Measurements from ENCODE around the gene TRIM71. TPM values are rescaled to one million over a fixed set of nuclear protein-coding genes. Genes with fewer than 3 reads are reported as not detected.

The TRIM71 gene
- total and polyA plus RNA-seq, 2 experiments from 2014 or later, result under 0.01 to 0.03 TPM

DNA sequence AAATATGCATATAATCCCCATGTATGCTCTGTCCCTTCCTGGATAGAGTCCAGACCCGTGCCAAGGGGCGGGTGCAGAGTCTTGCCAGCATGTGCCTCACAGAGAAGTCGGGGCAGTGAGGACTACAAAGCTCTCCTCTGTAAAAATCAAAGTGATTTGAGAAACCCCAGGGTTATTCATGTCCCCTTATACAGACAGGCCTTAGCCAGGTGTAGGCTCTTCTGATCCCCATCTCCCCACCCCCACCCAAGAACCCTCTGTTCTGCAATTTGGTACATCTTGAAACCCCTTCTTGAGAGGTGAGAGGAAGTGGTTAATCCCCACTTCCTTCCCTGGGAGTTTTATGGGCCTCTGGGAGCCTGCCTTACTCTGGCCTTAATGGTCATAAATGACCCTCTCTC lies 24.7 kb downstream of the TRIM71 start:
- no peak overlapping the region for H3K4me2 ChIP-seq (ENCODE audit: unreplicated experiment)

DNA sequence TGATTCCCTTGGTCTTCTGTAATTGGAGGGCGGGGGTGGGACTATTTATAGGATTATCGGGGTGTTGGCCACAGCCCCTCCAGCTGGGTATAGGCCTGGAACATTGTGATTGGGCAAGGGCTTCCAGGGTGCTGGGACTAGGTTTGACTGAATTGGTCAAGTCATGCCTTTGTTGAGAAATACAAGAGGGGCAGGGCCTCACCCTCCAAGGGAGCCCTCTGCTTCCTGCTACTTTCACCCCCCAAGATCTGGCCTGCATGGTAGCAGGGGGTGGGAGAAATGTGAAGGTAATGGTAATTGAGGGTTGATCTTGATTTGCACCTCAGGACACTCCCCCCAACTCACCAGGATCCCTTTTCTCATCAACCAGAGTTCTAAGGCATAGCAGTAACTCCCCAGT lies 25.2 kb downstream of the TRIM71 start:
- 3% methylated on average over 2 of the region's 2 CpGs; no CpG with 5 or more reads in 1 of the 2 experiments for WGBS, 2 experiments (ENCODE audit: low coverage in 1 of 2, low lambda C conversion rate in 2 of 2, missing lambda C conversion rate in 2 of 2)
- in situ Hi-C loops (cut with MboI), result no loop called here

More for the DNA sequence above, 24.7 kb downstream of the TRIM71 start:
- Histone ChIP-seq H4K20me1 (ENCODE audit: insufficient read depth) (no peaks in the 10 kb centered on the region), H3K4me1 (ENCODE audit: insufficient read depth) (no peaks in the 10 kb centered on the region), H2AFZ (no peak overlapping the region), H3K36me3 (ENCODE audit: low read depth) (no peaks in the 10 kb centered on the region), H3K79me2 (ENCODE audit: insufficient read depth) (no peaks in the 10 kb centered on the region), H3K27me3 (replicated peaks; ENCODE audit: insufficient read depth) (peaks cover 6% of the 10 kb centered on the region), H3K27ac (no peak overlapping the region), H3F3A (ENCODE audit: insufficient read depth) (no peaks in the 10 kb centered on the region), H3K9me3 (ENCODE audit: low read depth) (no peaks in the 10 kb centered on the region), H3K4me3 (no peak overlapping the region), H3K9ac (no peak overlapping the region), H3K9me2 (ENCODE audit: insufficient read depth) (no peaks in the 10 kb centered on the region)
- DNase-seq, result no peak
- 44 to 48% methylated on average over 3 of the region's 3 CpGs for WGBS, 2 experiments (ENCODE audit: low coverage in 1 of 2, low lambda C conversion rate in 2 of 2, missing lambda C conversion rate in 2 of 2)
- in situ Hi-C loops (cut with MboI), result no loop called here
- TF ChIP-seq EZH2 (IDR thresholded peaks at IDR 0.05; ENCODE audit: insufficient read depth, poor library complexity, severe bottlenecking) (no peak), EZH2phosphoT487 (IDR thresholded peaks at IDR 0.05; ENCODE audit: insufficient read depth, low read depth) (no peak)

DNA sequence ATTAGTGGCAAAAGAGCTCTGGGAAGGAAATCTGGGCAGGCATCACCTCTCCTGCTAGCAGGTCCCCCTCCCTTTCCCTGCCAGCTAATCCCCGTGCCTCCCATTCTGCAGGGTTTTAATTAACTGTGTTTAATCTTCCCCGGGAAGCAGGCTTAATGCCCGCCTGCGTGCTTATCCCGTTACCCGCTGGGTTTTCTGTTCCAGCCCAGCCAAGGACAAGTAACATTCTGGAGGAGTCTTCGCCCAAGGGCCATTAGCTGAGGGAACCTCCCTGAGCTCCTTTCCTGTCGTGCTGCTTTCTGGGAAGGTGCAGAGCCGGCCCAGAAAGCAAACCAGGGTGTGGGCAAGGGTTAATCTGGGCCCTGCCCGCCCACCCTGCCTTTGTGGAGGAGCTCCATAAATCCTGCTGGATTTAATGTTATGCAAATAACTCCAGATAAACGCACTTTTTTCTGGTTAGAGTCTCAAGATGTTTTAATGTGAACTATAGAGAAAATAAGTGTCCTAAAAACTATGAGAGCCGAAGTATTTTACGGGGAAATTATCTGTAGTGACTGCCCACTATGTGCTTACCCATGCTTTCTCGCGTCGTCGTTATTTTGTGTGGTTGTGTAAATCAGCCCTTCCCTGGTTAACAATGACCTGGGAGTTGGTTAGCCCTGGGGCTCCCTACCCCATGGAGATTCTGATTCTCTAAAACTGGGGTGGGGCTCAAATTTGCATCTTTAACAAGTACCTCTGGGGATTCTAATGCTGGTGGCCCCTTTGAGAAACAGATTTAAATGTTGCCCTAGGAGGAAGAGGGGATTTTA lies 25.9 kb downstream of the TRIM71 start:
- no peak overlapping the region for H3K4me2 ChIP-seq (ENCODE audit: unreplicated experiment)
- H3K9me2 ChIP-seq (ENCODE audit: insufficient read depth), result no peaks in the 10 kb centered on the region
- no peaks in the 10 kb centered on the region for H3K79me2 ChIP-seq (ENCODE audit: insufficient read depth)
- WGBS, 2 experiments (ENCODE audit: low coverage in 1 of 2, low lambda C conversion rate in 2 of 2, missing lambda C conversion rate in 2 of 2), result 77% methylated on average over 17 of the region's 17 CpGs
- no peak overlapping the region for H3K27ac ChIP-seq
- no peaks in the 10 kb centered on the region for H4K20me1 ChIP-seq (ENCODE audit: insufficient read depth)
- H3K4me3 ChIP-seq, result no peak overlapping the region
- H3K27me3 ChIP-seq (replicated peaks; ENCODE audit: insufficient read depth), result peaks cover 11% of the 10 kb centered on the region
- H3K36me3 ChIP-seq (ENCODE audit: low read depth), result no peaks in the 10 kb centered on the region
- in situ Hi-C loops (cut with MboI), result no loop called here
- H3F3A ChIP-seq (ENCODE audit: insufficient read depth), result no peaks in the 10 kb centered on the region
- H2AFZ ChIP-seq, result no peak overlapping the region
- no peak overlapping the region for H3K9ac ChIP-seq
- DNase-seq, result no peak
- H3K4me1 ChIP-seq (ENCODE audit: insufficient read depth), result no peaks in the 10 kb centered on the region
- no peaks in the 10 kb centered on the region for H3K9me3 ChIP-seq (ENCODE audit: low read depth)
- TF ChIP-seq EZH2 (IDR thresholded peaks at IDR 0.05; ENCODE audit: insufficient read depth, poor library complexity, severe bottlenecking) (no peak), EZH2phosphoT487 (IDR thresholded peaks at IDR 0.05; ENCODE audit: insufficient read depth, low read depth) (no peak)

More for the DNA sequence above, 25.2 kb downstream of the TRIM71 start:
- no peaks in the 10 kb centered on the region for H3K9me3 ChIP-seq (ENCODE audit: low read depth)
- H3K9ac ChIP-seq, result no peak overlapping the region
- H3K4me1 ChIP-seq (ENCODE audit: insufficient read depth), result no peaks in the 10 kb centered on the region
- no peak for TF ChIP-seq EZH2 (IDR thresholded peaks at IDR 0.05; ENCODE audit: insufficient read depth, poor library complexity, severe bottlenecking)
- no peak for DNase-seq
- H3K4me2 ChIP-seq (ENCODE audit: unreplicated experiment), result no peak overlapping the region
- no peak overlapping the region for H3K4me3 ChIP-seq
- no peaks in the 10 kb centered on the region for H3F3A ChIP-seq (ENCODE audit: insufficient read depth)
- H3K79me2 ChIP-seq (ENCODE audit: insufficient read depth), result no peaks in the 10 kb centered on the region
- no peak overlapping the region for H2AFZ ChIP-seq
- no peaks in the 10 kb centered on the region for H3K36me3 ChIP-seq (ENCODE audit: low read depth)
- H3K27ac ChIP-seq, result no peak overlapping the region
- H3K9me2 ChIP-seq (ENCODE audit: insufficient read depth), result no peaks in the 10 kb centered on the region
- peaks cover 6% of the 10 kb centered on the region for H3K27me3 ChIP-seq (replicated peaks; ENCODE audit: insufficient read depth)
- H4K20me1 ChIP-seq (ENCODE audit: insufficient read depth), result no peaks in the 10 kb centered on the region

DNA sequence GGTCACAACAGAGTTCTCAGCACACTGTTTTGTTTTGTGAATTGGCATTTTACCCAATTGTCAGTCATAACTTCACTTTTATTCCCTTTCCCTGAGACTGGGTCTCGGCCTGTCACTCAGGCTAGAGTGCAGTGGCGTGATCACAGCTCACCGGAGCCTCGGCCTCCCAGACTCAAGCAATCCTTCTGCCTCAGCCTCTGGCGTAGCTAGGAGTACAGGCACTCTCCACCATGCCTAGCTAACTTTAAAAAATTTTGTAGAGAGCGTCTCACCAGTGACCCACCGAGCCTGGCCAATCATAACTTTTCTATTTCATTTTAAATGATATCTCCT lies 26.5 kb downstream of the TRIM71 start:
- H3K9me3 ChIP-seq (ENCODE audit: low read depth), result no peaks in the 10 kb centered on the region
- peaks cover 13% of the 10 kb centered on the region for H3K27me3 ChIP-seq (replicated peaks; ENCODE audit: insufficient read depth)
- no peak overlapping the region for H2AFZ ChIP-seq
- no peaks in the 10 kb centered on the region for H3K9me2 ChIP-seq (ENCODE audit: insufficient read depth)
- H4K20me1 ChIP-seq (ENCODE audit: insufficient read depth), result no peaks in the 10 kb centered on the region
- WGBS, 2 experiments (ENCODE audit: low coverage in 1 of 2, low lambda C conversion rate in 2 of 2, missing lambda C conversion rate in 2 of 2), result 78 to 79% methylated on average over 7 of the region's 7 CpGs
- H3K9ac ChIP-seq, result no peak overlapping the region
- DNase-seq, result no peak
- no peak overlapping the region for H3K4me2 ChIP-seq (ENCODE audit: unreplicated experiment)
- TF ChIP-seq EZH2phosphoT487 (IDR thresholded peaks at IDR 0.05; ENCODE audit: insufficient read depth, low read depth), result no peak
- TF ChIP-seq EZH2 (IDR thresholded peaks at IDR 0.05; ENCODE audit: insufficient read depth, poor library complexity, severe bottlenecking), result no peak
- H3F3A ChIP-seq (ENCODE audit: insufficient read depth), result no peaks in the 10 kb centered on the region
- H3K4me1 ChIP-seq (ENCODE audit: insufficient read depth), result no peaks in the 10 kb centered on the region
- H3K27ac ChIP-seq, result no peak overlapping the region
- in situ Hi-C loops (cut with MboI), result no loop called here
- H3K79me2 ChIP-seq (ENCODE audit: insufficient read depth), result no peaks in the 10 kb centered on the region
- H3K4me3 ChIP-seq, result no peak overlapping the region
- H3K36me3 ChIP-seq (ENCODE audit: low read depth), result no peaks in the 10 kb centered on the region

Measured in GM23248 (cell line).